NK-92 (cell line): ENCODE data around the gene STK36.

Experiments used
- DNase-seq: peaks from one replicate; lab custom pipeline; 2025; ENCODE audit not compliant: unreplicated experiment; lab: John Stamatoyannopoulos, UW

STK36 gene, protein sequence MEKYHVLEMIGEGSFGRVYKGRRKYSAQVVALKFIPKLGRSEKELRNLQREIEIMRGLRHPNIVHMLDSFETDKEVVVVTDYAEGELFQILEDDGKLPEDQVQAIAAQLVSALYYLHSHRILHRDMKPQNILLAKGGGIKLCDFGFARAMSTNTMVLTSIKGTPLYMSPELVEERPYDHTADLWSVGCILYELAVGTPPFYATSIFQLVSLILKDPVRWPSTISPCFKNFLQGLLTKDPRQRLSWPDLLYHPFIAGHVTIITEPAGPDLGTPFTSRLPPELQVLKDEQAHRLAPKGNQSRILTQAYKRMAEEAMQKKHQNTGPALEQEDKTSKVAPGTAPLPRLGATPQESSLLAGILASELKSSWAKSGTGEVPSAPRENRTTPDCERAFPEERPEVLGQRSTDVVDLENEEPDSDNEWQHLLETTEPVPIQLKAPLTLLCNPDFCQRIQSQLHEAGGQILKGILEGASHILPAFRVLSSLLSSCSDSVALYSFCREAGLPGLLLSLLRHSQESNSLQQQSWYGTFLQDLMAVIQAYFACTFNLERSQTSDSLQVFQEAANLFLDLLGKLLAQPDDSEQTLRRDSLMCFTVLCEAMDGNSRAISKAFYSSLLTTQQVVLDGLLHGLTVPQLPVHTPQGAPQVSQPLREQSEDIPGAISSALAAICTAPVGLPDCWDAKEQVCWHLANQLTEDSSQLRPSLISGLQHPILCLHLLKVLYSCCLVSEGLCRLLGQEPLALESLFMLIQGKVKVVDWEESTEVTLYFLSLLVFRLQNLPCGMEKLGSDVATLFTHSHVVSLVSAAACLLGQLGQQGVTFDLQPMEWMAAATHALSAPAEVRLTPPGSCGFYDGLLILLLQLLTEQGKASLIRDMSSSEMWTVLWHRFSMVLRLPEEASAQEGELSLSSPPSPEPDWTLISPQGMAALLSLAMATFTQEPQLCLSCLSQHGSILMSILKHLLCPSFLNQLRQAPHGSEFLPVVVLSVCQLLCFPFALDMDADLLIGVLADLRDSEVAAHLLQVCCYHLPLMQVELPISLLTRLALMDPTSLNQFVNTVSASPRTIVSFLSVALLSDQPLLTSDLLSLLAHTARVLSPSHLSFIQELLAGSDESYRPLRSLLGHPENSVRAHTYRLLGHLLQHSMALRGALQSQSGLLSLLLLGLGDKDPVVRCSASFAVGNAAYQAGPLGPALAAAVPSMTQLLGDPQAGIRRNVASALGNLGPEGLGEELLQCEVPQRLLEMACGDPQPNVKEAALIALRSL (N-terminal part only)

DNA sequence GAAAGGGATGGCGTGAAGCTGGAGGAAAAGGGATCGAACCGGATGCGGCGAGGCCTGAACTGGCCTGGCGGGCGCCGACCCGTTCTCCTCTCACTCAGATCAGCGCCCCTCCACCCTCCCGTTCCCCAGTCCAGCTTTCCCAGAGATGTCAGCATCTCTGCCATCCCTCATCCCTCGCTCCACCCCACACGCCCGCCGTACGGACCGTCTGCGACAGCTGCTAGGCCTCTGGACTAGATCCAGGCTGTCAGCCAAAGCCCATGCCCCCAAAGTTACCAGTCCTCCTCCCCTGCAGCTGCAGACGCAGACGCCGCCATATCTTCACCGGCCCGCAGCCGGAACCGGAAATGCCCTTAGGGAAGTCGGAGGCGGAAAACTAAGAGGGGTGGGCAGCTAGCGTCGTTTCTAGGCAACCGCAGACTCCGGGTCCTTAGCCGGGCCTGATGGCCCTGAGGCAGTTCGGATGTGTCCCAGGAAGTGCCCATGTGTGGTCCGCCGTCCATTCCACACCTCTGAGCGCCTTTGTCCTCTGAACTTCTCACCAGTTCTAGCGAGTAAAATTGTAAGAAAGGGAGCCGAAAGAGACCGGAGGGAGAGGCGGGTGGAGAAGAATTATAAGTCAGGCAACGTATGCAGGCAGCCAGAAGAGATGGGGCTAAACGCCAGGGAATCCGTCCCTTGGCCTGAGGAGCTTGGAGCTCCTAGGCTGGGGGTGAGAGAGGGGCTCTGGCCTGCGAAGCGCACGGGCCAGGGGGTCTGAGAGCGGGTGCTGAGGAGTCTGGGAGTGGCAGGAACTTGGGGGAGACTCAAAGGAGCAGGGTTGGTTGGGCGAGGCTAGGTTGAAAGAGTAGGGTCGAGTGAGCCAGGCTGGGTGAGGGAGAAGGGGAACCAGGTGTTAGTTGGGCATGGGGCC lies at the start of gene STK36, which contains the start of gene RNF25:
Gene STK36, plus strand, starts transcription at position 433 of the 913 bp plus-strand sequence. CDS start 744 bp downstream, outside the sequence.
Gene RNF25, minus strand, starts transcription at position 349 of the 913 bp plus-strand sequence. Its CDS starts 32 bp downstream, at position 317.
- no peak for DNase-seq

- no peak for DNase-seq
Observed at GRCh38 chr2:218622606-218623365, 49.1 kb upstream of the STK36 start.

DNA sequence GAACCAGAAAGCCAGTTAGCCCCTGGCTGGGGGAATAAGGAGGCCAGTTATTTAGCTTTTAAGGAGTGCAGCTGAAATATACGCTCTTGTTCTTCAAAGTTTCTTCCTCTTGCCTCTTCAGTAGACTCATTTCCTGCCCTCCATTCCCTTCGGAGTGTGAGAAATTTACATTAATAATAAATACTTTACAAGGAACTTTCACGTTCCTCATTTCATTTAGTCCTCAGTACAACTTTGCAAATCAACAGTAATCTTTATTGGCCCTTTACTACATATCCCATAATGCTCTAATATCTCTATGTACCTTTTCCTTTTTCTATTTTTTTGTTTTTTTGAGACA lies 48.5 kb upstream of the STK36 start:
- no peak for DNase-seq

GRCh38 chr2:218626369-218626768 lies 45.5 kb upstream of the STK36 start:
- no peak for DNase-seq

DNA sequence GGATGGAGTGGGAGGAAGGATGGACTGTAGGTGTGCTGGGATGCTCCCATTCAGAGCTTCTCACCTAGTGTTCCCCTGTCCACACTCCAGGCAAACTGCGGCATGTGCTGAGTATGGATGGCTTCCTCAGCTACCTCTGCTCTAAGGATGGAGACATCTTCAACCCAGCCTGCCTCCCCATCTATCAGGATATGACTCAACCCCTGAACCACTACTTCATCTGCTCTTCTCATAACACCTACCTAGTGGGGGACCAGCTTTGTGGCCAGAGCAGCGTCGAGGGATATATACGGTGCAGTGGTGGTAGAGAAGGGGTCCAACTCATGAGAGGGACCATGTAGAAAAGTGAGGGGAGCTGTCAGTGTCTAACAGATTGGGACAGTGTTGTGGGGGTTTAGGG lies 43.9 kb upstream of the STK36 start:
- no peak for DNase-seq

DNA sequence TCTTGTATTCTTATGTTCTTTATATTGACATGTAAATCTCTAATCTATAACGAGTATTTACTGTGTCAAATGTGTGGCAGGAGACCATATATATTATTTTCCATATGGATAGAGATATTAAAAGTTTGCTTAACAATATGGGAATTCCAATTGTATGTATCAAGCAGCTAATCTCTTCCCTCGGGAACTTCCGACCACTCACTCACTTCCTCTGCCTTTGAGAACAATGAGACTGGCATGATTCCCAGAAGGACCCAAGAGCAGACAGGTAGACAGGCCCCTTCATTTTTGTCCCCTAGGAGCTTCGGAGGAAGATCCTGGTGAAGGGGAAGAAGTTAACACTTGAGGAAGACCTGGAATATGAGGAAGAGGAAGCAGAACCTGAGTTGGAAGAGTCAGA lies 40.0 kb upstream of the STK36 start:
- DNase-seq, result no peak

DNA sequence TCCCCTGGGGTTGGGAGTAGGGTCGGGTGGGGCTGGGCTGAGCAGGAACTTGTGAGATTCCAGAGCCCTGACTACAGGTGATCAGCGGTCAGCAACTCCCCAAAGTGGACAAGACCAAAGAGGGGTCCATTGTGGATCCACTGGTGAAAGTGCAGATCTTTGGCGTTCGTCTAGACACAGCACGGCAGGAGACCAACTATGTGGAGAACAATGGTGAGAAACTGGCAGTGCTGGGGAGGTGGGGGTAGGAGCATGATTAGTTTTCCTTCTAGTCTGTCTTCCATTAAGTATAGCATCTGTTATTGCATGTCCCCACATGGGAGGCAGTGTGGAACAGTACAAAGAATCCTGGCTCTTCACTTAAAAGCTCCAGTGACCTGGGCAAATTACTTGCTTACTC lies 36.2 kb upstream of the STK36 start:
- DNase-seq, result no peak

DNA sequence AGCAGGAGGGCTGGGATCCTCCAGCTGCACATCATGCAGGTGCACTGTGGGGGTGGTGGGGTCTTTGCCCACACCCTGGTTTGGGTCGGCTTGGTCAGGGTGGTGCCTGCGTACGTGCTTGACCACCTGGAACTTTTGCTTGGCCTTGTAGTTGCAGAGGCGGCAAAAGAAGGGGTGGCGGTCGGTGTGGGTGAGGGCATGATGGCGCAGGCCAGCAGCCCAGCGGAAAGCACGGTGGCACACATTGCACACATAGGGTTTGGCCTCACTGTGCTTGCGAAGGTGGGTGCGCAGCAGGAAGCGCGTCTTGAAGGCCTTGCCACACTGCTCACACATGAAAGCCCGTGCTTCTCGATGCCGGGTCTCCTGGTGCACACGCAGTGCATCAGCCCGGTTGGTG lies 33.5 kb upstream of the STK36 start:
- DNase-seq, result no peak

- no peak for DNase-seq
Observed at GRCh38 chr2:218642121-218642656, 29.7 kb upstream of the STK36 start.

DNA sequence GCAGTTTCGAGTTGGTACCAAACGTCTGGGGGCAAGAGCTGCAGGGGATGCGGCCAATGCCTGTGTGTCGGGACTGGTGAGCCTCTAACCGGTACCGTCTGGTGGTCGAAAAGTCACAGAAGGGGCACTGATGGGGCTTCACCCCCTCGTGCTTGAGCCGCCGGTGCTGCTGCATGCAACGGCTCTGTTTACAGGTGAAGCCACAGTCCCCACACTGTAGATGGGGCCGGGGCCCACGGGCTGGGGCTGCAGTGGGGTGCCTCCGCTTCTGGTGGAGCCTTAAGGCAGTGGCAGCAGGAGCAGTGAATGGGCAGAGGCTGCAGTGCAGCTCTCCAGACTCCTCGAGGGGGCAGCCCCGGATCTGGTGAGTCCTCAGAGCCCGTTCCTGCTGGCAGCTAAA lies 29.1 kb upstream of the STK36 start:
- DNase-seq, result no peak

- no peak for DNase-seq
Observed at GRCh38 chr2:218643751-218644310, 28.1 kb upstream of the STK36 start.

DNA sequence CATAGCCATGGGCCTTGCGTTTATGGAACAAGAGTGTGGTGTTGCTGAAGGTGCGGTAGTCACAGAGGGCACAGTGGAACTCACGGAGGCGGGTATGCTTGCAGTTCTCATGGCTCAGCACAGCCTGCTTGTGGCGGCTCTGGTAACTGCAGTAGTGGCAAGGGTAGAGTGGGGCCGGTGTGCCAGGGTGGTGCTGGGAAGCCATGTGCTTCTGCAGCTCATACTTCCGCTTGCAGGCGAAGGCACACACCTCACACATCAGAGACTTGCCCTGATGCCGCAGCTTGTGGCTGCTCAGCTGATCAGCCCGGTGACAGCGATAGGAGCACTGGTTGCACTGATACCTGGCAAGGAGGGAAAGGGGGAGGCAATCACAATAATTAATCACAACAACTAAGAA lies 27.2 kb upstream of the STK36 start:
- DNase-seq, result no peak

DNA sequence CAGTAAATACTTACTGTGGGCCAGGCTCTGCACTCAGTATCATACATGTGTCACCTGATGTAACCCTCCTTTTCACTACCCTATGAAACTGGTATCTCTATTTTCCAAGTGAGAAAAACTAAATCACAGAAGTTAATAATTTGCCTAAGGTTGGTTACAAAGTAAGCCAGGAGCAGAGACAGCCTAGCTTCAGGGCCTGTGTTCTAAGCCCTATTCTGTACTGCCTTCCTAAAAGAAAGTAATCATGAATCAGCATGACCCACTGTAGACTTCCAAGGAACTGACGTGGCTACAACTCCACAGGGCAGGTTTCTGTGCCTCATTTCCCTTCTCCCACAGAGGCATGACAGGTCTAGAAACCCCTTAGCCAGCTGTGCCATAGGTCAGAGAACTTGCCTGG lies 26.8 kb upstream of the STK36 start:
- no peak for DNase-seq

DNA sequence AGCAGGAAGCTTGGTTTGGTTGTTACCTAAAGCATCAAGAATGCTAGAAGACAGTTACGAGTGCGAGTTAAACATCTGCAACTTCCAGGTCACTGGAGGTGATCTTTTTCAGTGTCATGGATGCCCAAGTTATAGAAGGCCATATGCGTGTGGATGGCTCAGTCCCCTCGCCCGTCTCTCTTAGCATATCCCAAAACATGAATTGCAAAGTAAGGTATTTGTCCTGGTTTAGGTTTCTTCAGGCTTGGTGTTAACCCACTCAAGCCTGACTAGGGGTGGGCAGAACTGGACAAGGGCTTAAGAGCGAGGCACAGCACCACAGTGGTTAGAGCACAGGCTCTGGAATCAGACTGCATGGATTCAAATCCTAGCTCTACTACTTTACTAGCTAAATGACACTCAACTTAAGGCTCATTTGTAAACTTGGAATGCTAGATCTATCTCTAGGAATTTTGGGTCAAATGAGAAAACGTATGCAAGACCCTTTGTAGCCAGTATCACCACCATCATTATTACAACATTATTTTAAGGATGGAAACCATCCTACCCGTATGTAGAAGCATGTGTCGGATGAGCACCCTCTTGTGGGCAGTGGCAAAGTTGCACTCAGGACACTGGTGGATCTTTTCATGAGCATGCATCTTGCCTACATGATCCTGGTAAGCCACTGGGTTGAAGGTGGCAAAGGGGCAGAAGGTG lies 23.6 kb upstream of the STK36 start:
- no peak for DNase-seq

DNA sequence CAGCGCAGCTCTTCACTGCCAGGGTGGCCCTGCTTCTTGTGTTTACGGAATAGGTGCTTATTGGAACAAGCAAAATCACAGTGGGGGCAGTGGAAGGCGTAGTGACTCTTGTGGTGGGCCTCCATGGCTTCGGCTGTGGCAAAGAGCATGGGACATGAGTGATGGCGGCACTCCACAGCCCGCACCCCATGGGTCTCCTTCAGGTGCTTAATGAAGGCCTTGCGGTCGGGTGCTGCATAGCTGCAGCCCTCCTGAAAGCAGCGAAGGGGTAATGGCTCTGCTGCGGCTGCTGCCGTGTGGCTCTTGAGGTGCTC lies 23.1 kb upstream of the STK36 start:
- DNase-seq, result no peak

DNA sequence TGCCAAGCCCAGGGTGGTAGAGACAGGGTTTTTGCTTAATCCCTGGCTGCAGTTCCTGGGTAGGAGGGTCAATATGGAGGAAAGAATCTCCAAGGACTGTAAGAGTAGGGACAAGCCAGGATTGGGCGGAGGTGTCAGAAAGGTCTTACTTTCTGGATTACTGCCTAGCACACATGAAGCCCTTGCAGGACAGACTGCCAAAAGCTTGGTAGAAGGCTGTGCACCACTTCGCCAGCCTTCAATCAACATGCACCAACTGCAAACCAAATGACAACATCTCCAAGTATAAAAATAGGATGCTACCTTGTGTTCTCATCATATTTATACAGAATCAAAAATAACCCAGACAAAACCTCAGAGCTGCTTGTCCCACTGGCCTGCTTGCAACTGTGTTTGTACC lies 16.1 kb upstream of the STK36 start:
- DNase-seq, result no peak

- no peak for DNase-seq
Observed at GRCh38 chr2:218658671-218659257, 13.1 kb upstream of the STK36 start.
